GM12864 (cell line): ENCODE results near the gene OR1L8.
"Not testable (repeated sequence)": the region's sequence is repeated elsewhere in the genome, so short reads cannot be mapped to it uniquely, and the experiment has no call there.

Experiments
- DNase-seq: peaks from one replicate; pipeline ENCODE4 v3.0.0-alpha.2; 2011; ENCODE audit warnings: low read depth
- H3K4me3 ChIP-seq: 2 replicates; pipeline ENCODE4 v1.5.1; 2011; ENCODE audit warnings: mild to moderate bottlenecking, low read depth, low read length, control low read depth
- TF ChIP-seq, protein P1 (sequence below): IDR thresholded peaks from 2 replicates; pipeline ENCODE4 v1.5.1; 2011; ENCODE audit warnings: low read depth, mild to moderate bottlenecking, moderate library complexity, low read length, control low read depth, inconsistent platforms; ENCODE audit errors: missing control alignments

The OR1L8 gene

DNA sequence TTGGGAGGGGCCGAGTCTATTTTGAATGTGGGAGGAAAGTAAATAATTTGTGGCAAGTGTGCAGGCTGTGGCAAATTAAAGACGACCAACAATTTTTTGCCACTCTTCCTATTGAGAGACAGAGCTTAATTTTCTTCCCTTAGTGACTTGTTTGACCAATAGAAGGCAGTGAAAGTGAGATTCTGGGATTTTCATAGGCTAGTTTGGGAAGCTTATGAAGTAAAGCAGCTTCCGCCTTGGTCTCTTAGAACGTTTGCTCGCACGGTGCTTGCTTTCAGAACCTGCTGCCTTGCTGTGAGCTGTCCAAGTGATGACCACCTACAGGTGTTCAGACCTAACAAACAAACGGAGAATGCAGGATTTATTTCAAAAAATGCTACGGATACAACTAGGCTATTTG lies 37.0 kb downstream of the OR1L8 start:
- TF ChIP-seq, protein P1, sequence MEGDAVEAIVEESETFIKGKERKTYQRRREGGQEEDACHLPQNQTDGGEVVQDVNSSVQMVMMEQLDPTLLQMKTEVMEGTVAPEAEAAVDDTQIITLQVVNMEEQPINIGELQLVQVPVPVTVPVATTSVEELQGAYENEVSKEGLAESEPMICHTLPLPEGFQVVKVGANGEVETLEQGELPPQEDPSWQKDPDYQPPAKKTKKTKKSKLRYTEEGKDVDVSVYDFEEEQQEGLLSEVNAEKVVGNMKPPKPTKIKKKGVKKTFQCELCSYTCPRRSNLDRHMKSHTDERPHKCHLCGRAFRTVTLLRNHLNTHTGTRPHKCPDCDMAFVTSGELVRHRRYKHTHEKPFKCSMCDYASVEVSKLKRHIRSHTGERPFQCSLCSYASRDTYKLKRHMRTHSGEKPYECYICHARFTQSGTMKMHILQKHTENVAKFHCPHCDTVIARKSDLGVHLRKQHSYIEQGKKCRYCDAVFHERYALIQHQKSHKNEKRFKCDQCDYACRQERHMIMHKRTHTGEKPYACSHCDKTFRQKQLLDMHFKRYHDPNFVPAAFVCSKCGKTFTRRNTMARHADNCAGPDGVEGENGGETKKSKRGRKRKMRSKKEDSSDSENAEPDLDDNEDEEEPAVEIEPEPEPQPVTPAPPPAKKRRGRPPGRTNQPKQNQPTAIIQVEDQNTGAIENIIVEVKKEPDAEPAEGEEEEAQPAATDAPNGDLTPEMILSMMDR, result no peak
- DNase-seq, result no peak
- H3K4me3 ChIP-seq, result no peak overlapping the region

DNA sequence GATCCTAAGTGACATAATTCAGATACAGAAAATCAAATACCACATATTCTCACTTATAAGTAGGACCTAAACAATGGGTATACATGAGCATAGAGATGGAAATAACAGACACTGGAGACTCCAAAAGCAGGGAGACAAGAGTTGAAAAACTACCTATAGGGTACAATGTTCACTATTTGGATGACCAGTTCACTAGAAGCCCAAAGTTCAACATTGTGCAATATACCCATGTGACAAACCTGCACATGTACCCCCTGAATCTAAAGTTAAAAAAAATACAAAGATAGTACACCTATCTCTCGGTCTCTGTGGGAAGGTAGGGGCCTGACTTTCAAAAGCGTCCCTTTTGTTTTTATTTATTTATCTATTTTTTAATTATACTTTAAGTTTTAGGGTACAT lies 44.4 kb downstream of the OR1L8 start:
- TF ChIP-seq, protein P1, result no peak
- DNase-seq, result no peak
- H3K4me3 ChIP-seq, result no peak overlapping the region

DNA sequence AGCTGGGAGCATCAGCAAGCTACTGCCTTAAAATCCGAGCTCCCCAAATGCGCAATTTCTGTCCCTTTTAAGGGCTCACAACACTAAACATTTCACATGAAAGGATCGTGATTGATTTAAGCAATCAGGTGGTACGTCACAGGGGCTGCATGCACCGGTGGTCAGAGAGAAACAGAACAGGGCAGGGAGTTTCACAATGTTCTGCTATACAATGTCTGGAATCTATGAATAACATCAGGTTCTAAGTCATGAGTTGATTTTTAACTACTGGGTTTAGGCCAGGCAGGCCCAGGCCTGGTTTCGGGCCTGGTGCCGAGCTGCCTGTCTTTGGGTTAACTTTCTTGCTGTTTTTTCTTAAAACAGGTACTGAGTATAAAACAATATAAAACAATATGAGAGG lies 46.1 kb downstream of the OR1L8 start:
- H3K4me3 ChIP-seq, DNase-seq: not testable (repeated sequence)

DNA sequence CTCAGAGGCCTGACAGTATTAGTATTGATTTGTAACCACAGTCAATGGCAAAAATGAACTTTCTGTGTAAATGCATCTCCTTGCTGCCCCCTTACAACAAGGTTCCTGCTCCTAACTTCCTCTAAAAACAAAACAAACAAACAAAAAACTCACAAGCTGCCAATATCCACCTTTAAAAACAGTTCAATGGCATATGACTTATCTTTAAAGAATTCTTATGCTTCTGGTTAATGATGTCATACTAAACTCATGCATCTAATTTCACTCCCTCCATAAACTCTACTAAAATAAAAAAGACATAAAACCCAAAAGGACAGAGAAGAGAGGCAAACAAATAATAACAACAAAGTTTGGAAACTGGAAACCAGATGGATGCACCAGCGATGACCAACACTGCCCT lies 47.0 kb downstream of the OR1L8 start:
- no peak for DNase-seq
- TF ChIP-seq, protein P1, result no peak
- H3K4me3 ChIP-seq, result no peak overlapping the region

DNA sequence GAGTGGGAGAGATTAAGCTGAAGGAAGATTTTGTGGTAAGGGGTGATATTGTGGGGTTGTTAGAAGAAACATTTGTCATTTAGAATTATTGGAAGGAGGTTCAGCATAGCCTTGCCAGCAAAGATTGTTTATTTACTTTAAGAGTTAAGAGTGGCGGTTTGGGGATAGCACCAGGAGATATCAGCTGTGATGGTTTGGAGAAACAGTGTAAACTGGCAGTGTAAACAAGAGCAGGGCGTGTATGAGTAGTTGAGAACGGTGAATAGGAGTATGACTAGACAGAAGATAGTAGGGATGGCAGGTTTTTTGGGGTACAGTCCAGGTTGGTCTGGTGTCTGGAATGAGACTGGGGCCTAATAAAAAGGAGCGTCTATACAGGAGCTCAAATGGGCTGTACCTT lies 52.0 kb downstream of the OR1L8 start:
- DNase-seq, H3K4me3 ChIP-seq: not testable (repeated sequence)

DNA sequence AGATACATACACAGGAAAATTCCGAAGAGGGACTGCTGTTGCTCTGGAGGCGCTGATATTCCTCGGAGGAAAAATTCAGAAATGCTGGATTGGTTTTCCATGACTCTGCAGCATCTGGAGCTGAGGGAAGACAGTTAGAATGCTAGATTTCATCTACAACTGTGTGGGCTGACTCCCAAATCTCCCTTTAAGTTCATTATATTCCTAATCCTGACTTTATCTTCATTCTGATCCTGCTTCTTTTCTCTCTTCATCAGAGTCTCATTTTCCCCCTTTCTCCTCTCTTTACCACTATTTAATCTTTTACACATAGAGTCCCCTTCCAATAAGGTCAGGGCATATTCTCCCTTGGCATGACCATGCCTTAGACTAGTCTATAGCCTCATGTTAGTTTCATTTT lies 56.0 kb downstream of the OR1L8 start, which contains the start of gene OR1N1:
OR1N1 (minus strand) TSS at position 101 of the 400 bp plus-strand sequence; CDS start at position 101, 0 bp downstream.
- DNase-seq, result no peak
- H3K4me3 ChIP-seq, result no peak within 1 kb of the TSS
- TF ChIP-seq, protein P1, result no peak

DNA sequence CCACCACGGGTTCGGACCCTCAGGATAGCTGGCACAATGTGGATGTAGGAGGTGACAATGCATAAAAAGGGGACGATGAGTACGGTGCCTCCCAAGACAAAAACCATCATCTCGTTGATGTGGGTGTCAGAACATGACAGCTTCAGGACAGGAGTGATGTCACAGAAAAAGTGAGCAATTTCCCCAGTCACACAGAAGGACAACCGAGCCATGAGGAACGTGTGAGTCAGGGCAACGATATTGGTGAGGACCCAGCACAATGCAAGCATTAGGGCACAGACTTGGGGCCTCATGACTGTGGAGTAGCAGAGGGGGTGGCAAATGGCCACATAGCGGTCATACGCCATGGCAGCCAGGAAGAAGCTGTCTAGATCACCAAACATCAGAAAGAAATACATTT lies 56.6 kb downstream of the OR1L8 start:
- no peak for DNase-seq
- TF ChIP-seq, protein P1, result no peak
- no peak overlapping the region for H3K4me3 ChIP-seq

DNA sequence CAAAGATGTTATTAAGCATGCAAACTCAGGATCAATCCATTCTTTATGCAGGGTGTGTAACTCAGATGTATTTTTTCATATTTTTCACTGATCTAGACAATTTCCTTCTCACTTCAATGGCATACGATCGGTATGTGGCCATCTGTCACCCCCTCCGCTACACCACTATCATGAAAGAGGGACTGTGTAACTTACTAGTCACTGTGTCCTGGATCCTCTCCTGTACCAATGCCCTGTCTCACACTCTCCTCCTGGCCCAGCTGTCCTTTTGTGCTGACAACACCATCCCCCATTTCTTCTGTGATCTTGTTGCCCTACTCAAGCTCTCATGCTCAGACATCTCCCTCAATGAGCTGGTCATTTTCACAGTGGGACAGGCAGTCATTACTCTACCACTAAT lies 63.8 kb downstream of the OR1L8 start:
- DNase-seq, result no peak
- TF ChIP-seq, protein P1, result no peak
- no peak overlapping the region for H3K4me3 ChIP-seq
